ENCODE data around the gene PTGER2. TPM values are rescaled to one million over a fixed set of nuclear protein-coding genes. Genes with fewer than 3 reads are reported as not detected.

The PTGER2 gene
- total RNA-seq, 1 experiment from 2014 or later, result 5.7 TPM

- no peak for DNase-seq (ENCODE audit: low spot score)
Measured at GRCh38 chr14:52370406-52370935, 56.4 kb downstream of the PTGER2 start.

- no peak for DNase-seq (ENCODE audit: low spot score)
Measured at GRCh38 chr14:52377940-52378339, 63.8 kb downstream of the PTGER2 start.

Other genes with a start within 250 kb of the PTGER2 start
- 20.9 and 22.2 TPM in 2 replicates for gene NID2, start 245.3 kb upstream of the PTGER2 start, total RNA-seq (2014; rRNA removed; shearing (Covaris generic))
- not detected in 2 replicates for gene PTGDR, start 46.6 kb upstream of the PTGER2 start, total RNA-seq (2014; rRNA removed; shearing (Covaris generic))
- 3.9 and 5.0 TPM in 2 replicates for gene TXNDC16, start 238.2 kb downstream of the PTGER2 start, total RNA-seq (2014; rRNA removed; shearing (Covaris generic))
- gene GPR137C, start 238.5 kb downstream of the PTGER2 start, total RNA-seq (2014; rRNA removed; shearing (Covaris generic)), result 0.49 and 0.89 TPM in 2 replicates